GM12865 (cell line): ENCODE data around the gene EFR3B.
"Not testable (repeated sequence)": the region's sequence is repeated elsewhere in the genome, so short reads cannot be mapped to it uniquely, and the experiment has no call there.

Source experiments
- DNase-seq: peaks from one replicate; pipeline ENCODE4 v3.0.0; 2010; ENCODE audit warnings: low read depth
- H3K4me3 ChIP-seq: 2 replicates; pipeline ENCODE4 v1.5.1; 2011; ENCODE audit warnings: mild to moderate bottlenecking, low read depth, low read length, control low read depth
- CTCF ChIP-seq: IDR thresholded peaks from 2 replicates; pipeline ENCODE4 v1.5.1; 2011; ENCODE audit warnings: low read length, control low read depth, low read depth, inconsistent platforms; ENCODE audit not compliant: insufficient read depth; ENCODE audit errors: missing control alignments

Gene EFR3B

GRCh38 chr2:25041928-25042320, at the start of gene EFR3B:
TSS of gene EFR3B (plus strand) at chr2:25042076. CDS start at chr2:25042313, 237 bp downstream.
- peak within 1 kb of the TSS; percentile 60 for H3K4me3 ChIP-seq
- no peak for TF ChIP-seq CTCF
- DNase-seq: peak; percentile 94

GRCh38 chr2:24993406-24994145, 48.3 kb upstream of the EFR3B start:
- TF ChIP-seq CTCF: no peak
- DNase-seq: no peak
- H3K4me3 ChIP-seq: no peak overlapping the region

GRCh38 chr2:24994146-24994724, 47.6 kb upstream of the EFR3B start:
- DNase-seq: no peak
- no peak for TF ChIP-seq CTCF

GRCh38 chr2:24999097-24999496, 42.8 kb upstream of the EFR3B start:
- not testable (repeated sequence) for H3K4me3 ChIP-seq, DNase-seq

More at GRCh38 chr2:24994146-24994724, 47.6 kb upstream of the EFR3B start:
- no peak overlapping the region for H3K4me3 ChIP-seq

- TF ChIP-seq CTCF: no peak
Observed at GRCh38 chr2:25000036-25000435, 41.8 kb upstream of the EFR3B start.

GRCh38 chr2:25000503-25001324, 41.2 kb upstream of the EFR3B start:
- no peak overlapping the region for H3K4me3 ChIP-seq
- no peak for DNase-seq

More at GRCh38 chr2:25000036-25000435, 41.8 kb upstream of the EFR3B start:
- no peak for DNase-seq
- no peak overlapping the region for H3K4me3 ChIP-seq

More at GRCh38 chr2:25000503-25001324, 41.2 kb upstream of the EFR3B start:
- TF ChIP-seq CTCF: no peak
